Activated T-cell treated with anti-CD3 and anti-CD28 coated beads for 4 hours (primary cell): ENCODE results near the gene IHH.
A peak's percentile ranks its signal among the peaks of the same experiment; 100 is the strongest.

Source experiments
- DNase-seq: peaks from one replicate; pipeline ENCODE4 v3.0.0-alpha.2; 2020

Gene IHH

DNA sequence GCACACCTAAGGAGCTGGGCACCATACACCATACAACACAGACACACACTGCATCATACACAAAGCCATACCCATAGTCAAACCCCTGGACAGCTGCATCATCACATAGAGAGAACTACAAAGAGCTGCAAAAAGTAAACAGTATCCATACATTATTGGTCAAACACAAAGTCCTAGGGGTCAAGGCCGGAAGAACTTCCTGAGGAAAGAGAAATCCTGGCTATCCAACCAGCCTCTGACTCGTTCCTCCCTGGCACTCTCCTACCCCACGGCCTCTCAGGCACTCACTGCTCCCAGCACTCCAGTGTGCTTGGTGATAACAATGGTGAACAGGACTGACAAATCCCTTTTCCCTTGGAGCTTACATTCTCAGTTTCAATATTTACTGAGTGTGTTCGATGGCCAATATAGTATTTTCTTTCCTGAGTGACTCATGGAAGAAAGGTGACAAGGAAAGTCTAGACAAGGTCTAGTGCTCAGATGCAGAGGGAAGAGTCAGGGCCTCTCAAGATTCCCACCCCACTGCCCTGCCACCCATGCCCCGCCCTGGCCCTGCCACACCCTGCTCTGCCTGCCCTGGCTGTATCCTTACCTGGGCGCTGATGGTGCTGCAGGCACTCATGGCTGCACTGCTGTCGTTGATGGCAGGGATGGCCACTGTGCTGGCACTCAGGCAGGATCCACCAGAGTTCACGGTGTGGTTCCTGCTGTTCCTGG is 22.8 kb downstream of the IHH start:
- DNase-seq: no peak

GRCh38 chr2:219035942-219036341 is 24.8 kb downstream of the IHH start:
- no peak for DNase-seq

- DNase-seq: no peak
Observed at GRCh38 chr2:219034823-219035222, 25.9 kb downstream of the IHH start.

DNA sequence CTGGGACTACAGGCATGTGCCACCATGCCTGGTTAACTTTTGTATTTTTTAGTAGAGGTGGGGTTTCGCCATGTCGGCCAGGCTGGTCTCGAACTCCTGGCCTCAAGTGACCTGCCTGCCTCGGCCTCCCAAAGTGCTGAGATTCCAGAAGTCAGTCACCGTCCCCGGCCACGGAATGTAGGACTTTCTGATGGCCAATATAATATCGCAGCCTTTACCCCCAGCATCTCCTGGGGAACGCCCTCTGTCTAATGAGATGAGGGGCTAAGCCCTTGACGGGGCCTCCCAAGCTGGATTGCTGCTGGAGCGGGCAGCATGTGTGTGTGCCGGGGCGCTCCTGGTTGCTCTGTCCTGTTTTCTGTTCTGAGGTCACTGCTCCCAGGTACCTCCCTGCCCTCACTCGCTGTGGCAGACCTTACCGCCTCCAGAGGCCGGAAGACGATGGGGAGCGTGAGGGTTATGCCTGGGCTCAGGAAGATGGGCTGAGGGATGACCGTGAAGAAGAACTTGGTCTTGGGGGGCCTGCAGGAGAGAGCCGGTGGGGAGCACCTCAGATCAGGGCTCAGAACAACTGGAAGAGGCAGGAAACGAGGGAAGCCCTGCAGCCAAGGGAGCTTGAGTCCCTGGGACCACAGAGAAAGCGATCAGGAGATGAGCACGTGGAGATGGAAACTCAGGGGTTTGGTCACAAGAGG is 28.5 kb downstream of the IHH start:
- DNase-seq: no peak

GRCh38 chr2:219031005-219031738 is 29.5 kb downstream of the IHH start:
- no peak for DNase-seq

DNA sequence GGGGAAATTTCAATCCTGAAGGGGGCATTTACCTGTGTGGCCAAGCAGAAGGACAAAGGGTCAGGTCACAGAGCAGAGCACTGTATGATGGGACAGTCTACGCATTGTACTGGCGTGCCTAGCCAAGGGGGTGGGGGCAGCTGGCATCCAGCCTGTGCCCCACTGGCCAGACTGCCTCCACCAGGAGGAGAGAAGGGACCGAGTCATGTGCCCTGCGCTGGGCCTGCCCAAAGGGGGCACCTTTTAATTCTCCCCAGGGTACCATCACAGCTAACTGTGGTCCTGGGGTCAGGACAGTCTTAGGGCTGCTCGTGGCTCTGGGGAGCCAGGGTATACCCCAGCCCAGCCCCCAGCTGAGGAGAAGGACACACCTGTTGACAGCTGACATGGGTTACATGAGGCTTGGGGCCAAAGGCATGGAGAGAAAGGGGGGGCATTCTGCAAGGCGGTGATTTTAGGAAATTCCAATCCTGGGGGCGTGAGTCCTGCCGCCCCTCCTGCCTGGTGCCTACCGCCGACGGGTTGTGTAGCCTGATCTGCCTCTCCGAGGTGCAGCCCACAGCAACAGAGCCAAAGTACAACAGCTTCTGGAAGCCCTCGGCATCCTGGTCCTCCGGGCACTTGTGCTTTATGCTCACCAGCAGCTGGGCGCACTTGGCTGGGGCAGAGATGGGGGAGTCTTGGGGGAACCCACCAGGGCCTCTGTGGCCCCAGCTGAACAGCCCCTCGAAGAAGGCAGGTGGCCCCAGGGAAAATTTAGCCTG is 30.4 kb downstream of the IHH start:
- no peak for DNase-seq

GRCh38 chr2:219029829-219030165 is 30.9 kb downstream of the IHH start:
- peak; percentile 67 for DNase-seq

GRCh38 chr2:219028996-219029828 is 31.5 kb downstream of the IHH start:
- DNase-seq: no peak

GRCh38 chr2:219028141-219028540 is 32.6 kb downstream of the IHH start:
- no peak for DNase-seq

- DNase-seq: no peak
Observed at GRCh38 chr2:219027511-219028055, 33.1 kb downstream of the IHH start.

DNA sequence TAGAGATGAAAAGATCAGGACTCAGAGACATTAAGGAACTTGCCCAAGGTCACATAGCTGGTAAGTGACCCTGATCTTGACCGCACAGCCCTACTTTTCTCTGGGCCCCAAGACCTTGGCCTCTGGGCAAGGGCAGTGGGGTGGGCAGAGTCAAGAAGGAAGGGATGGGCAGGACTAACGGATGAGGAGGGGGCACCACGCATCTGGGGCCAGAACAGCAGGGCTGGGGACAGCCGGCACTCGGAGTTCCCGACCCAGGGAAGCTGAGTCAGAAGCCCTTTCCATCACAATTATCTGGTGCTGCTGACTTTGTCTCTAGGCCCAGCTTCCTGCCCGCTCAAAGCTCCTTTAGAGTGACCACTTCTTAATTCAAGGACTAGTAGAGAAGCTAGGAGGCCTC is 33.8 kb downstream of the IHH start:
- DNase-seq: no peak

DNA sequence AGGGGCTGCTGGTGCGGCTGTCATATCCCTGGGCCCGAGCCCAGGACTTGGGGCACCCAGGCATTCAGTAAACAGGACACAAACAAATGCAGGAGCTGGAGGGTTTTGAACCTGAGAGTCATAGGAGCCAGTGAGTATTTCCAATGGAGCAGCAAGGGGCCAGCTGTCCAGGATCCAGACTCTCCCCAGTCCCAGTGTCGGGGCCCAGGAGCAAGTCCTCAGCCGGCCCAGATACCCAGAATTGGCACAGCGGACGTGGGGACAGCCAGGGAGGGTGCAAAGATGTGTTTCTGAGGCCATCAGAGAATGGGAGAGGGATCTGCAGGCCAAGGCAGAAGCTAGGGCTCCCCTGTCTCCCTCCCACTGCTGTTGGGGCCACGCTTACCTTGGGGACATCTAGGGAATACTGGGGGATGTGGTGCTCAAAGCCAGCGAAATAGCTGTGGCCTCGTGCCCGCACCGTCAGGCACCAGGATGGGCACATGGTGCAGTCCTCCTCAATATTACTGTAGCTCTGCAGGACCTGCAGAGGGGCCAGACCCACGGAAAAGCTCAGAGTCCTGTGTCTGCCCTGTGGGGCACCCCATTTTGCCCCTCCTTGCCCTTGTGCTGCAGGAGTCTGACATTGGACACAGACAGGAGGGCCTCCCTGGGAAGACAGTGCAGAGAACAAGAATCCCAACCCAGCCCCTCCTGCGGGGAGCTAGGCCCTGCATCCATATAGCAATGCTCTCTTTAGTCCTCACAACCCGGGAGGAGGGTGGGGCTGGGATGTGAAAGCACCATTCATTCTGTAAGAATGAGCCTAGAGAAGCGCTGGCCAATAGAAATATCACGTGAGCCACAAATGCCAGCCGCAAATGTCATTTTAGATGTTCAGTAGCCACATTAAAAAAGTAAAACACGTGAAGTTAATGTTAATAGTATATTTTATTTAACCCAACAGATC is 34.8 kb downstream of the IHH start:
- no peak for DNase-seq

DNA sequence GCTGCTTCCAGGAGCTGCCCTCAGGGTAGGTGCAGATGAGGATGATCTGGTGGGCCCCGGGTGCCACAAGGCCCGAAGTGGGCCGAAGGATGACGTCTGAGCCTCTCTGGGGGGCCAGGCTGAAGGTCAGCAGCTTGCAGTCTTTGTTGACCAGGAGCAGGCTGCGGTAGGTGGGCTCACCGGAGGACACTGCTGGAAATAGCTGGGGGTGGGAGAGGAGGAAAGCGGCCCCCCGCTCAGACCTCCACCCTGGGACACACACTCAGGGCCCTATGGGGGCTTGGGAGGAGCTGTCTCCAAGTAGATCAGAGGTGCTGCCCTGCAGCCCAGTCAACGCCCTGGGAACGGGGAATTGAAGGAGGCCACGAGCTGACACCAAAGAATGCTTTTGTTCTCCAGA is 36.7 kb downstream of the IHH start:
- DNase-seq: no peak

GRCh38 chr2:219023045-219023605 is 37.6 kb downstream of the IHH start:
- DNase-seq: no peak

DNA sequence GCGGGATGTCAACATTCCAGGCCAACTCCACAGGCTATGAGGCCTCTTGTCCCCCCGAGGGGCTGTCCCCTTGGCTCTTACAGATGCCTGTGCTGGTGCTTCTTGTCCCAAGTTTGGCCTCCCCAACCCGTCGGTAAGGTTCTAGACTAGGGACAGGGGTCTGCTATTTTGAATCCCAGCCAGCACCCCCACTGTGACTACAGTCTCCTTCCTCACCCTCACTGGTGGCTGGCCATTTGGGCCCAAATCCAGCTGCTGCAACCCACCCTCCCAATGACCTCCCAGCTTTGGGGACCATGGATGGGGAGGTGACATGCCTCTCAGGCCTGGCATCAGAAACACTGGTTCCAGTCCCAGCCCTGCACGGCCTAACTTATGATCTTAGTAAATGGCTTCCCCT is 38.1 kb downstream of the IHH start:
- no peak for DNase-seq

GRCh38 chr2:219022041-219022440 is 38.7 kb downstream of the IHH start:
- DNase-seq: no peak

GRCh38 chr2:219021591-219021990 is 39.1 kb downstream of the IHH start:
- DNase-seq: no peak

GRCh38 chr2:219020604-219021365 is 39.9 kb downstream of the IHH start:
- no peak for DNase-seq

GRCh38 chr2:219019436-219019835 is 41.3 kb downstream of the IHH start:
- DNase-seq: no peak

DNA sequence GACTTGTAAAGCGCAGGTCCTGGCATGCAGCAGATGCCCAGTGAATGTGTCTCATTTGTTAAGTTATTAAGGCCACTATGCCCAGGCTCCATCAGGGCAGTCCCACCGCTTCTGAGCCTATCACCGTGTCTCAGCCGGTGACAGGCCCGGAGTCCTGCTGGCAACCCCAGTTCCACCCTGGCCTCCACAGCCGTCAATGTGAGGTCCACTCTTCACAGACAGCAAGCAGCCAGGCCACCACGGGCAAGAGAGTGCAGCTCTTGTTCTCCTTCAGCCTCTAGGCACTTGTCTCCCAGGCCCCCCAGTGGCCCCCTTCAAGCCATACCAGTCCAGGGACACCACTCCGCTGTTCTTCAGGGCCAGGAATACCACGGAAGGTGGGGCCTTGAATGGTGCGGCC is 42.0 kb downstream of the IHH start:
- no peak for DNase-seq
